ENCODE measurements around the gene EIF2A. TPM values are rescaled to one million over a fixed set of nuclear protein-coding genes. Genes with fewer than 3 reads are reported as not detected.

The EIF2A gene
- total and polyA plus RNA-seq, 2 of the 13 experiments (the other 11 are each of a cell fraction or from before 2014, with no cell fraction given) = 124 to 139 TPM

DNA sequence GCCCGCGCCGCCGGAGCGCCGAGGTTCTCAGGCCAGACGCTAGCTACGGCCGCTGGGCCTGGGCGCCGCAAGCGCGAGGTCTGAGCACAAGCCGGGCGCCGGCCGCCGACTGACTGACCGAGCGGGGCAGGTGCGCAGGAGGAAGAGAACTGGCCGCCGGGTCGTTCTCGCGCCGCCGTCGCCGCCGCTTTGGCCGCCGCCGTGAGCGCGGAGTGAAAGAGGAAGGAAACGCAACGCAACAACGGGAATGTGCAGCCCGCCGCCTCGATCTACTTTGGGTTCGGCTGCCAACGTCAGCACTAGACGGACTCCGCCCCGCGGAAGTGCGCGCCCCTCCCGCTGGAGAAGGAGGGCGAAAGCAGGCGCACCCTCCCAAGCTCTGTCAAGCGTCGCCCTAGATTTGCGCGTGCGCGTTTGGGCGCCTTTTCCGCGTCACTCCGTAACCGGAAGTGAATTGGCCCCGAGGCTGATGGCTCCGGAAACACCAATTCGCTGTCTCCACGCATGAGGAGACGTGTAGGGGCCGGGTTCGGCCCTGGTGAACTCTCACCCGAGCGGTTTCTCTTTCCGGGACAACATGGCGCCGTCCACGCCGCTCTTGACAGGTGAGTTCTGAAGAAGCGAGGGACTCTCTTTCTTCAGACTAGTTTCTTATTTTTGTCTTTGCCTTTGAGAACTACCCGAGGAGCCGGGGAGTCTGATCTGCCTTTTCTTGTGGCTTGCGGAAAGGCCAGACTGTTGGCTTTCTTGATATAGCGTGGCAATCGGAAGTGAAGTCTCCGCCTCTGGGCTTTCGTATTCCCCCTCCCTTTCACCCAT is at the start of gene EIF2A, which contains the start of gene SERP1 (continued):
- no peak for TF ChIP-seq AGO1 (IDR thresholded peaks at IDR 0.05; ENCODE audit: low read depth, low read length, poor library complexity, severe bottlenecking)
- no peak for TF ChIP-seq ZZZ3 (CRISPR knock-in tag; IDR thresholded peaks at IDR 0.05; ENCODE audit: borderline replicate concordance)
- peak; percentile 96 for TF ChIP-seq ZNF501 (CRISPR knock-in tag; IDR thresholded peaks at IDR 0.05)
- peak; percentile 75; the same call in 1 of the 2 replicates for TF ChIP-seq NCOA1 (CRISPR knock-in tag; IDR thresholded peaks at IDR 0.05)
- TF ChIP-seq, protein P1, sequence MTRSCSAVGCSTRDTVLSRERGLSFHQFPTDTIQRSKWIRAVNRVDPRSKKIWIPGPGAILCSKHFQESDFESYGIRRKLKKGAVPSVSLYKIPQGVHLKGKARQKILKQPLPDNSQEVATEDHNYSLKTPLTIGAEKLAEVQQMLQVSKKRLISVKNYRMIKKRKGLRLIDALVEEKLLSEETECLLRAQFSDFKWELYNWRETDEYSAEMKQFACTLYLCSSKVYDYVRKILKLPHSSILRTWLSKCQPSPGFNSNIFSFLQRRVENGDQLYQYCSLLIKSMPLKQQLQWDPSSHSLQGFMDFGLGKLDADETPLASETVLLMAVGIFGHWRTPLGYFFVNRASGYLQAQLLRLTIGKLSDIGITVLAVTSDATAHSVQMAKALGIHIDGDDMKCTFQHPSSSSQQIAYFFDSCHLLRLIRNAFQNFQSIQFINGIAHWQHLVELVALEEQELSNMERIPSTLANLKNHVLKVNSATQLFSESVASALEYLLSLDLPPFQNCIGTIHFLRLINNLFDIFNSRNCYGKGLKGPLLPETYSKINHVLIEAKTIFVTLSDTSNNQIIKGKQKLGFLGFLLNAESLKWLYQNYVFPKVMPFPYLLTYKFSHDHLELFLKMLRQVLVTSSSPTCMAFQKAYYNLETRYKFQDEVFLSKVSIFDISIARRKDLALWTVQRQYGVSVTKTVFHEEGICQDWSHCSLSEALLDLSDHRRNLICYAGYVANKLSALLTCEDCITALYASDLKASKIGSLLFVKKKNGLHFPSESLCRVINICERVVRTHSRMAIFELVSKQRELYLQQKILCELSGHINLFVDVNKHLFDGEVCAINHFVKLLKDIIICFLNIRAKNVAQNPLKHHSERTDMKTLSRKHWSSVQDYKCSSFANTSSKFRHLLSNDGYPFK (CRISPR knock-in tag; IDR thresholded peaks at IDR 0.05; ENCODE audit: borderline replicate concordance) = peak; percentile 99
- TF ChIP-seq ARNT2 (CRISPR knock-in tag; IDR thresholded peaks at IDR 0.05; ENCODE audit: low read depth) = peak; percentile 93
- peak; percentile 40; the same call in 1 of the 2 replicates for TF ChIP-seq RFX5 (IDR thresholded peaks at IDR 0.05; ENCODE audit: low read depth, low read length)
- no peak for TF ChIP-seq TCF7L2 (IDR thresholded peaks at IDR 0.05; ENCODE audit: low read depth, low read length)
- peak; percentile 93 for TF ChIP-seq PHF8 (CRISPR knock-in tag; IDR thresholded peaks at IDR 0.05)
- TF ChIP-seq FOXK1 (CRISPR knock-in tag; IDR thresholded peaks at IDR 0.05; ENCODE audit: borderline replicate concordance, low read depth) = peak; percentile 82
- TF ChIP-seq ARHGAP35 (CRISPR knock-in tag; IDR thresholded peaks at IDR 0.05; ENCODE audit: borderline replicate concordance) = peak; percentile 43
- TF ChIP-seq HMGA1 (CRISPR knock-in tag; conservative IDR thresholded peaks at IDR 0.05) = no peak
- TF ChIP-seq ZNF891 (CRISPR knock-in tag; IDR thresholded peaks at IDR 0.05) = peak; percentile 43; the same call in 1 of the 2 replicates
- no peak for TF ChIP-seq TOE1 (CRISPR knock-in tag; IDR thresholded peaks at IDR 0.05)
- peak; percentile 99 for TF ChIP-seq GABPB1 (CRISPR knock-in tag; IDR thresholded peaks at IDR 0.05)
- peak; percentile 61; the same call in 1 of the 2 replicates for TF ChIP-seq ZNF441 (CRISPR knock-in tag; IDR thresholded peaks at IDR 0.05; ENCODE audit: borderline replicate concordance)
- no peak for TF ChIP-seq ZBTB7B (CRISPR knock-in tag; IDR thresholded peaks at IDR 0.05)
- no peak for TF ChIP-seq SUZ12 (IDR thresholded peaks at IDR 0.05; ENCODE audit: low read depth, low read length)
- TF ChIP-seq, protein P2, sequence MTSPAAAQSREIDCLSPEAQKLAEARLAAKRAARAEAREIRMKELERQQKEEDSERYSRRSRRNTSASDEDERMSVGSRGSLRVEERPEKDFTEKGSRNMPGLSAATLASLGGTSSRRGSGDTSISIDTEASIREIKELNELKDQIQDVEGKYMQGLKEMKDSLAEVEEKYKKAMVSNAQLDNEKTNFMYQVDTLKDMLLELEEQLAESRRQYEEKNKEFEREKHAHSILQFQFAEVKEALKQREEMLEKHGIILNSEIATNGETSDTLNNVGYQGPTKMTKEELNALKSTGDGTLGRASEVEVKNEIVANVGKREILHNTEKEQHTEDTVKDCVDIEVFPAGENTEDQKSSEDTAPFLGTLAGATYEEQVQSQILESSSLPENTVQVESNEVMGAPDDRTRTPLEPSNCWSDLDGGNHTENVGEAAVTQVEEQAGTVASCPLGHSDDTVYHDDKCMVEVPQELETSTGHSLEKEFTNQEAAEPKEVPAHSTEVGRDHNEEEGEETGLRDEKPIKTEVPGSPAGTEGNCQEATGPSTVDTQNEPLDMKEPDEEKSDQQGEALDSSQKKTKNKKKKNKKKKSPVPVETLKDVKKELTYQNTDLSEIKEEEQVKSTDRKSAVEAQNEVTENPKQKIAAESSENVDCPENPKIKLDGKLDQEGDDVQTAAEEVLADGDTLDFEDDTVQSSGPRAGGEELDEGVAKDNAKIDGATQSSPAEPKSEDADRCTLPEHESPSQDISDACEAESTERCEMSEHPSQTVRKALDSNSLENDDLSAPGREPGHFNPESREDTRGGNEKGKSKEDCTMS (CRISPR knock-in tag; conservative IDR thresholded peaks at IDR 0.05) = no peak
- peak; percentile 69; the same call in 1 of the 2 replicates for TF ChIP-seq PITX1 (CRISPR knock-in tag; IDR thresholded peaks at IDR 0.05)
- no peak for TF ChIP-seq ZEB1 (IDR thresholded peaks at IDR 0.05; ENCODE audit: insufficient replicate concordance, low read depth)
